GM23338 (cell line): ENCODE results near the gene BICC1. TPM values are rescaled to one million over a fixed set of nuclear protein-coding genes. Genes with fewer than 3 reads are reported as not detected.

Source experiments
- ATAC-seq: fragments of 200-7000 bp; cut with Tn5 transposase; 3 replicates; pipeline ENCODE4 v1.9.1; 2020
- DNase-seq: peaks from one replicate; pipeline ENCODE4 v3.0.0-alpha.2; 2015; ENCODE audit warnings: low spot score
- H2AFZ ChIP-seq: fragments of 200-600 bp; sonication (generic); 2 replicates; pipeline ENCODE4 v1.8.0; 2016; ENCODE audit warnings: antibody characterized with exemption, mild to moderate bottlenecking, moderate library complexity
- H3F3A ChIP-seq: fragments of 200-600 bp; sonication (generic); replicated peaks from 2 replicates; pipeline ENCODE4 v1.8.0; 2017; ENCODE audit warnings: antibody characterized with exemption, mixed run types, low read depth
- H3K27ac ChIP-seq: fragments of 200-600 bp; sonication (generic); 2 replicates; pipeline ENCODE4 v1.6.1; 2016; ENCODE audit warnings: low read depth
- H3K27me3 ChIP-seq: fragments of 200-600 bp; sonication (generic); 2 replicates; pipeline ENCODE4 v1.8.0; 2016; ENCODE audit warnings: mild to moderate bottlenecking, mixed run types, moderate library complexity; ENCODE audit not compliant: insufficient read depth
- H3K36me3 ChIP-seq: fragments of 200-600 bp; sonication (generic); 2 replicates; pipeline ENCODE4 v1.8.0; 2016; ENCODE audit warnings: mild to moderate bottlenecking; ENCODE audit not compliant: insufficient read depth
- H3K4me1 ChIP-seq: fragments of 200-600 bp; sonication (generic); 2 replicates; pipeline ENCODE4 v1.8.0; 2016; ENCODE audit warnings: mild to moderate bottlenecking, moderate library complexity; ENCODE audit not compliant: insufficient read depth
- H3K4me2 ChIP-seq: fragments of 200-600 bp; sonication (generic); 2 replicates; pipeline ENCODE4 v1.7.1; 2017; ENCODE audit warnings: mixed run types
- H3K4me3 ChIP-seq: fragments of 200-600 bp; sonication (generic); 2 replicates; pipeline ENCODE4 v1.6.1; 2016; ENCODE audit warnings: mixed run types
- H3K79me2 ChIP-seq: fragments of 200-600 bp; sonication (generic); replicated peaks from 2 replicates; pipeline ENCODE4 v1.8.0; 2017; ENCODE audit warnings: mild to moderate bottlenecking; ENCODE audit not compliant: insufficient read depth
- H3K9me2 ChIP-seq: fragments of 200-600 bp; sonication (generic); 2 replicates; pipeline ENCODE4 v1.8.0; 2017; ENCODE audit not compliant: insufficient read depth
- H4K20me1 ChIP-seq: fragments of 200-600 bp; sonication (generic); replicated peaks from 2 replicates; pipeline ENCODE4 v1.8.0; 2017; ENCODE audit warnings: mild to moderate bottlenecking; ENCODE audit not compliant: insufficient read depth
- H3K27ac Mint-ChIP-seq: 2 replicates; pipeline ENCODE4 v1.8.0; 2020; ENCODE audit warnings: inconsistent platforms, mild to moderate bottlenecking, moderate library complexity, mixed read lengths
- H3K27me3 Mint-ChIP-seq: 3 replicates; pipeline ENCODE4 v1.8.0; 2022; ENCODE audit warnings: low read depth, mild to moderate bottlenecking, moderate library complexity, mixed read lengths, inconsistent platforms; ENCODE audit not compliant: insufficient read depth, poor library complexity
- H3K36me3 Mint-ChIP-seq: 3 replicates; pipeline ENCODE4 v1.8.0; 2021; ENCODE audit warnings: low read depth, mild to moderate bottlenecking, inconsistent platforms, moderate library complexity, mixed read lengths
- H3K4me1 Mint-ChIP-seq: 3 replicates; pipeline ENCODE4 v1.8.0; 2020; ENCODE audit warnings: mild to moderate bottlenecking, inconsistent platforms, mixed read lengths
- H3K4me3 Mint-ChIP-seq: 3 replicates; pipeline ENCODE4 v1.8.0; 2021; ENCODE audit warnings: moderate library complexity, mild to moderate bottlenecking, inconsistent platforms, mixed read lengths
- H3K9me3 Mint-ChIP-seq: 3 replicates; pipeline ENCODE4 v1.8.0; 2020; ENCODE audit warnings: moderate library complexity, mild to moderate bottlenecking, inconsistent platforms, mixed read lengths
- CREB1 ChIP-seq: fragments of 250-450 bp; sonication (Bioruptor Pico); IDR thresholded peaks from 2 replicates; pipeline ENCODE4 v1.5.0; 2020; ENCODE audit warnings: low read depth, mild to moderate bottlenecking, moderate library complexity
- CTCF ChIP-seq, 2 experiments: fragments of 200-600 bp in 1 of 2; sonication (generic) in 1 of 2; conservative IDR thresholded peaks; 2 replicates each; pipeline versions ENCODE4 v1.5.1 to v1.6.1; 2016 to 2017; ENCODE audit warnings: antibody characterized with exemption in 2 of 2, low read depth in 2 of 2, mild to moderate bottlenecking in 2 of 2, moderate library complexity in 1 of 2
- EZH2 ChIP-seq: fragments of 200-600 bp; sonication (generic); IDR thresholded peaks from one replicate; pipeline ENCODE4 v1.8.0; 2017; ENCODE audit warnings: antibody characterized with exemption, mild to moderate bottlenecking, low read depth; ENCODE audit not compliant: unreplicated experiment
- EZH2phosphoT487 ChIP-seq: fragments of 200-600 bp; sonication (generic); IDR thresholded peaks from one replicate; pipeline ENCODE4 v1.8.1; 2018; ENCODE audit warnings: antibody characterized with exemption; ENCODE audit not compliant: unreplicated experiment
- JUNB ChIP-seq: IDR thresholded peaks from one replicate; pipeline ENCODE4 v1.6.1; 2016; ENCODE audit warnings: antibody characterized with exemption; ENCODE audit not compliant: unreplicated experiment
- POLR2AphosphoS5 ChIP-seq: IDR thresholded peaks from 2 replicates; pipeline ENCODE4 v1.6.1; 2016; ENCODE audit warnings: antibody characterized with exemption, low read depth
- REST ChIP-seq: IDR thresholded peaks from one replicate; pipeline ENCODE4 v1.6.1; 2018; ENCODE audit warnings: antibody characterized with exemption; ENCODE audit not compliant: unreplicated experiment
- STAT1 ChIP-seq: IDR thresholded peaks from one replicate; pipeline ENCODE4 v1.6.1; 2016; ENCODE audit warnings: antibody characterized with exemption; ENCODE audit not compliant: unreplicated experiment
- ZNF114 ChIP-seq: fragments of 250-450 bp; sonication (Bioruptor Pico); IDR thresholded peaks from 2 replicates; pipeline ENCODE4 v1.5.0; 2020; ENCODE audit warnings: mild to moderate bottlenecking, moderate library complexity
- ZNF331 ChIP-seq: fragments of 250-450 bp; sonication (Bioruptor Pico); IDR thresholded peaks from 2 replicates; pipeline ENCODE4 v1.5.0; 2020; ENCODE audit warnings: low read depth, mild to moderate bottlenecking, moderate library complexity
- ZNF462 ChIP-seq: fragments of 250-450 bp; sonication (Bioruptor Pico); IDR thresholded peaks from 2 replicates; pipeline ENCODE4 v1.5.0; 2020; ENCODE audit warnings: mild to moderate bottlenecking, moderate library complexity
- polyA plus RNA-seq: library from polyadenylated mRNA; unstranded; fragments of >200 nt; fragmentation: Nextera tagmentation; extraction: Ambion mirVana; gene quantifications from 2 replicates; pipeline ENCODE4 v1.2.1, GENCODE V29; 2016
- total RNA-seq: library from RNA; depleted of rRNA; stranded (reverse); fragments of >200 nt; shearing (Covaris generic); gene quantifications from 2 replicates; pipeline ENCODE4 v1.2.3, GENCODE V29; 2014

The BICC1 gene
- total and polyA plus RNA-seq, 2 experiments from 2014 or later: 1.3 to 2.2 TPM

GRCh38 chr10:58823983-58824382, 311.3 kb downstream of the BICC1 start (continued):
- TF ChIP-seq REST: no peak

GRCh38 chr10:58824396-58824795, 311.7 kb downstream of the BICC1 start:
- Mint-ChIP-seq H3K4me3 (no peak overlapping the region), H3K4me1 (no peaks in the 10 kb centered on the region), H3K36me3 (no peaks in the 10 kb centered on the region), H3K9me3 (no peaks in the 10 kb centered on the region), H3K27me3 (no peaks in the 10 kb centered on the region), H3K27ac (no peak overlapping the region)
- H3K79me2 ChIP-seq: no peaks in the 10 kb centered on the region
- no peaks in the 10 kb centered on the region for H3K9me2 ChIP-seq
- H3F3A ChIP-seq: no peaks in the 10 kb centered on the region
- H3K36me3 ChIP-seq: no peaks in the 10 kb centered on the region
- H3K4me1 ChIP-seq: no peaks in the 10 kb centered on the region
- H3K27me3 ChIP-seq: no peaks in the 10 kb centered on the region
- H4K20me1 ChIP-seq: no peaks in the 10 kb centered on the region
- H2AFZ ChIP-seq: no peak overlapping the region
- no peak overlapping the region for H3K4me3 ChIP-seq
- DNase-seq (no peak), ATAC-seq (no peak)
- no peak overlapping the region for H3K27ac ChIP-seq
- H3K4me2 ChIP-seq: no peak overlapping the region
- TF ChIP-seq POLR2AphosphoS5: no peak
- no peak for TF ChIP-seq CREB1
- no peak for TF ChIP-seq REST
- no peak for TF ChIP-seq ZNF114 (CRISPR knock-in tag)
- TF ChIP-seq STAT1: no peak
- no peak for TF ChIP-seq JUNB
- TF ChIP-seq ZNF331: no peak
- TF ChIP-seq CTCF (conservative IDR thresholded peaks at IDR 0.05; ENCODE audit: low read depth in 2 of 2): no peak
- TF ChIP-seq ZNF462 (CRISPR knock-in tag): no peak
- TF ChIP-seq EZH2: no peak
- TF ChIP-seq EZH2phosphoT487: no peak
